Medulla oblongata (tissue), 1 donor: ENCODE data around the gene SIM2.
A peak's percentile ranks its signal among the peaks of the same experiment; 100 is the strongest.

Experiments used
- DNase-seq: peaks from one replicate; pipeline ENCODE4 v3.0.0-alpha.2; 2015; ENCODE audit errors: extremely low spot score

Gene SIM2

DNA sequence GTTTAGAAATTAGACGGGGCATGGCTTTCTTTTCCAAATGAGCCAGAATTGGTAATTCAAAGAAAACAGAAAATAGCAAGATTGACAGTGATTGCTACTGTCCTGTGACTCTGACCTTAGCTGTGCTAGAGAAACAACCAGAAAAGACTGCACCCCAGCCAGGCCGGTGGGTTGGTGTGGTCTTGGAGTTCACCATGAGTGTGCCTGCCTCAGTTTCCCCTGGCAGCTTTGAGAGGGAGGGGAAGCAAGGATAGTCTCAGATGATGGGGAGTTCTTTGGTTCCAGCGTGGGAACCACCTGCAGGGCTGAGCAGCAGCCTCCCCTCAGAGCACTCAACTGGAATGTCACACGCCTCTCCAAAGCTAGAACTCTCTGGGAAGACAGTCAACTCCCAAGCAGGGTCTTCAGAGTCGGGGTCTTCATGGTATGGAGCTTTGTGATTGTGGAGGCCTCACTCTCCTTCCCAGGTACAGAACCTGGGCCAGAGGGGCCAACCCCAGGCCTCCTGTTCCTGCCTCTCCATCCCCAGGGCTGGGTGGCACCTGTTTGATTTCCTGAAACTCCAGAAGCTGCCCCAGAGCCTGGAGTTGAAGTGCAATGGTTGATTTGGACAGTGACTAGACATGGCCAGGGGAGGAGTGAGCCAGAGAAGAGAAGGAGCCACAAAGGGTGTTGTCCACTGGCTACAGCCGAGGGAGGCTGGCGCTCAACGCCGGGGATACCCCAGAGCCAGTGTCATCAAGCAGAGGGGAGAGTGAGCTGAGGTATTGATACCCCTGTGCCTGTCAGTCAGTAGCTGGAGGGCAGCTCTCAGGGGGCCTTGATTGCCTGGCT lies 35.7 kb downstream of the SIM2 start:
- no peak for DNase-seq

DNA sequence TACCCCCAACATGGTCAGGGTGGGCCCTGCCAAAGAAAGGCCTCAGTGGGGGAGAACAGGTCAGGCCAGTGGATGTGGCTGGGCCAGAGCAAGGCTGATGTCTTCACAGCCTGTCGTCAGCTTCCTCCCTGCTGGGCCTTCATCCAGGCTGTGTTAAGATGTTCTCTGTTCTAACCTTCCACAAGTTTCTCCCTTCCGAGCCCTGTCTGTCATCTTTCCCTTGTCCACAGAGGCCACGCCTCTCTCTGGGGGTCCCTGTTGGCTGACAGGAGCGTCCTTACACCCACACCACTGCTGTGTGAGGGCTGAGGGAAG lies 36.2 kb downstream of the SIM2 start:
- no peak for DNase-seq

- DNase-seq: no peak
These were observed 36.9 kb downstream of the SIM2 start for GRCh38 chr21:36735724-36736320.

GRCh38 chr21:36738489-36739126 lies 39.7 kb downstream of the SIM2 start:
- DNase-seq: no peak

DNA sequence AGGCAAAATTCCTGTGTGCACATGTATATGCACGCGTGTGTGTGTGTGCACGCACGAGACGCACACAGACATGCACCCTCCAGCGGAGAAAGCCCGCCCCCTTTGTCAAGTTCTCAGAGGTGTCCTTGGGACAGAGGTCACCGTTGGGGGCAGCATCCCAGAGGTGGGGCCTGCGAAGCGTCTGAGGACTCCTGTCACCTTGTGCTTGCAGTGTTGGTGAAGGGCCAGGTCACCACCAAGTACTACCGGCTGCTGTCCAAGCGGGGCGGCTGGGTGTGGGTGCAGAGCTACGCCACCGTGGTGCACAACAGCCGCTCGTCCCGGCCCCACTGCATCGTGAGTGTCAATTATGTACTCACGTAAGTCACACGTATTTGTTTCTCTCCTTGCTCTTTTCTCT lies 42.6 kb downstream of the SIM2 start:
- DNase-seq: no peak

- DNase-seq: no peak
These were observed 44.1 kb downstream of the SIM2 start for GRCh38 chr21:36743008-36743407.

GRCh38 chr21:36743446-36743845 lies 44.5 kb downstream of the SIM2 start:
- DNase-seq: no peak

DNA sequence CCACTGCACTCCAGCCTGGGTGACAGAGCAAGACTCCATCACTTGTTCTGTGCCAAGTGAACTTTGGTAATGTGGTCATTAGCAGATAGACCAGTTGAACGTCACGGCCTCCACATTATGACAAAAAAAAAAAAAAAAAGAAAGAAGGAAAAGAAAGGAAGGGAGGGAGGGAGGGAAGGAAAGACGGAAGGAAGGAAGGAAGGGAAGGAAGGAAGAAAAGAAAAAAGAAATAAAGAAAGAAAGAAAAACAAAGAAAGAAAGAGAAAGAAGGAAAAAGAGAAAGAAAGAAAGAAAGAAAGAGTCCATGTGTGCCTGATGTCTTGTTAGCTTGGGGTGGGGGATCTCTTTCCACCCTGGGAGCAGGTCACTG lies 45.3 kb downstream of the SIM2 start:
- no peak for DNase-seq

- DNase-seq: no peak
These were observed 45.8 kb downstream of the SIM2 start for GRCh38 chr21:36744560-36745231.

- DNase-seq: no peak
These were observed 46.5 kb downstream of the SIM2 start for GRCh38 chr21:36745459-36745858.

- DNase-seq: no peak
These were observed 48.3 kb downstream of the SIM2 start for GRCh38 chr21:36747041-36747814.

- DNase-seq: peak; percentile 53
These were observed 49.0 kb downstream of the SIM2 start for GRCh38 chr21:36747815-36748383.

- no peak for DNase-seq
These were observed 51.1 kb downstream of the SIM2 start for GRCh38 chr21:36749935-36750575.

- no peak for DNase-seq
These were observed 51.7 kb downstream of the SIM2 start for GRCh38 chr21:36750576-36750959.

GRCh38 chr21:36751383-36751782 lies 52.5 kb downstream of the SIM2 start:
- DNase-seq: no peak

DNA sequence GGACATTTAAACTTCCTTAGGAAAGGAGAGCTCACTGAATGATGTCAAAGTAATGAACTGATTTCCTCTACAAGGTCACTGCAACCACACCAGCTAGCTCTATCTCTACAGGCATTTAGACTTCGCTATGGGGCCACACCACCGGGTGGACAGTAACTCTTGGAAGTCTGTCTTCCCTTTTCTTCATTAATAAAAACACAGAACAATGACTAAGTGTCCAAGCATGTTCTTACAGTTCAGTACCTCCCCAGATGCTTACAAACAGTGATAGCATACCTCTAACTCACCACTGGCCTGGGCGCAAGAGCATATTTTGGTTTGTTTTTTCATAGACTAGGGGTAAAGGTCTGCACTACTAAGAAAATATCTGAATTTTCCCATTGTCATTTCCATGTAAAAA lies 54.6 kb downstream of the SIM2 start:
- DNase-seq: no peak

DNA sequence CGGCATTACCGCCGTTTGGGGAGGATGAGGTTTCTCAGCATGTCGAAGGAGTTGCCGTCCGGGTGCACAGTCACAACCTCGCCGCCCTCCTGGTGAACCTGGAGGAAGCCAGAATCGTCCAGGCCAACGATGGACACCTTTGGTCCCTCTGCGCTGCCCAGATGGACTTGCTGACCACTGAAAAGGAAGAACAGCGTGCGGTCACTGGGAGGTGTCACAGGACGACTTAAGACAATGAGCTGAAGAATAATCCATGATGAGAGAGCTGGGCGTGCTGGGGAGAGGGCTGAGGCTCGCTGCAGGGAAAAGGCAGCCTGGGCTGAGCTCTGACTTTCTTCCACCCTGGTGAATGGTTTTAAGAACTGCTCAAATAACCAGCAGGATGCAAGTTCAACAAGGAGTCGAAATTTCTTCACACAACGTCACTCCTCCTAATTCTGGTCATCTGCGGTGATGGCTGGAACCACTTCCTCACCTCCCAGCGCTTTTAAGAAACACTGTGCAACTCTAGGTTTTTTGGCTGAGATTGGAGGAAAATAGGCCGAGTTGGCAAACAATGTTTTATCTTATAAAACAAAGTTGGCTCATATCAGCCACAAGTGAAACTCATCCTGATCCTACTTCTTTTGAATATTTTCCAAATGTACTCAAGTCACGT lies 55.5 kb downstream of the SIM2 start:
- no peak for DNase-seq

- peak; percentile 71 for DNase-seq
These were observed 57.6 kb downstream of the SIM2 start for GRCh38 chr21:36756527-36756926.

DNA sequence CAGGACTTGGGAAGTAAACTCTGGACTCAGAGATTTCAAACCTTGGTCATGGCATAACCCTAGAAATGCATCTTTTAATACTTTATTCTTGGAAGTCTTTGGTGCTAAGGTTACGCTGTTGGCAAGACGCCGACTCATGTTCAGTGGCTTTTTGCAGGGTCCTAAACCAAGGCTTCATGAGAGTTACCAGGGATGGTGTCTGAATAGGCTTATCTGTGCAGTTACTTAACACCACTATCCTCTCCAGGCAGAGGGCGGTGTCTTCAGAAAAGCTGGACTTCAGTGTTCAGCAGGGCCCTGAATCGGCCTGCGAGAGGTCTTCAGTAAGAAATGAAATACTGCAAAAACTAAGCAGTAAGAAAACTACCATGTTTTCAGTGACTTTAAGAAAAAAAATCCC lies 58.3 kb downstream of the SIM2 start:
- no peak for DNase-seq

- no peak for DNase-seq
These were observed 60.6 kb downstream of the SIM2 start for GRCh38 chr21:36759348-36760083.
